ENCODE results near the gene ABHD16B. TPM values are rescaled to one million over a fixed set of nuclear protein-coding genes. Genes with fewer than 3 reads are reported as not detected.
A peak's percentile ranks its signal among the peaks of the same experiment; 100 is the strongest.

Gene ABHD16B
- polyA plus RNA-seq, 2 of the 4 experiments (the other 2 are of a cell fraction): not detected

- no peak overlapping the region for H3K4me2 ChIP-seq
- TF ChIP-seq EP300 (IDR thresholded peaks at IDR 0.05): no peak
- WGBS (ENCODE audit: missing lambda C conversion rate): 95% methylated on average over 11 of the region's 11 CpGs
- no peak overlapping the region for H3K27ac ChIP-seq
- no peaks in the 10 kb centered on the region for H3K4me1 ChIP-seq
- ChIA-PET POLR2A (interaction anchor here (1.9 kb wide), 1 partner anchor 22 kb away, joined by 5 read pairs; the partner anchor contains the start of gene TPD52L2), CTCF (interaction anchor here (1.0 to 1.4 kb wide), 2 partner anchors 94 to 152 kb away, joined by 4 read pairs; partner anchors contain the start of gene PRPF6)
- DNase-seq (ENCODE audit: low read depth in 1 of 2, low spot score in 1 of 2): no peak
- no peak for ATAC-seq
- H3K4me3 ChIP-seq: no peak overlapping the region
- H3K9me3 ChIP-seq: no peaks in the 10 kb centered on the region
- FAIRE-seq: no peak
Observed at GRCh38 chr20:63886921-63887320, 25.6 kb downstream of the ABHD16B start.

- H3K4me3 ChIP-seq: no peak overlapping the region
- 90% methylated on average over 25 of the region's 25 CpGs for WGBS (ENCODE audit: missing lambda C conversion rate)
- no peak for TF ChIP-seq RCOR1 (IDR thresholded peaks at IDR 0.05; ENCODE audit: low read depth, low read length)
- TF ChIP-seq NFE2L2 (conservative IDR thresholded peaks at IDR 0.05; ENCODE audit: low read length): no peak
- no peak for TF ChIP-seq ZSCAN20 (CRISPR knock-in tag; IDR thresholded peaks at IDR 0.05)
- TF ChIP-seq REST (IDR thresholded peaks at IDR 0.05): no peak
- no peak for TF ChIP-seq CBX2 (IDR thresholded peaks at IDR 0.05; ENCODE audit: borderline replicate concordance, low read depth)
- no peak for FAIRE-seq
- ChIA-PET POLR2A (no interaction called here), CTCF (interaction anchor here (1.2 to 3.0 kb wide), 3 partner anchors 12 to 248 kb away, joined by 3 to 15 read pairs (median 4); no protein-coding TSS in a partner anchor)
- H3K27ac ChIP-seq: no peak overlapping the region
- H3K4me2 ChIP-seq: no peak overlapping the region
- no peaks in the 10 kb centered on the region for H3K4me1 ChIP-seq
- ATAC-seq: no peak
- DNase-seq (ENCODE audit: low read depth in 1 of 2, low spot score in 1 of 2): no peak
- no peaks in the 10 kb centered on the region for H3K9me3 ChIP-seq
Observed at GRCh38 chr20:63889241-63890200, 28.2 kb downstream of the ABHD16B start.

- no peak for ATAC-seq
- no peak overlapping the region for H3K27ac ChIP-seq
- no peaks in the 10 kb centered on the region for H3K4me1 ChIP-seq
- peak; percentile 32 to 62; a peak in 3 of 4 replicates for TF ChIP-seq CEBPB (IDR thresholded peaks at IDR 0.05)
- no peak for TF ChIP-seq CBX2 (IDR thresholded peaks at IDR 0.05; ENCODE audit: borderline replicate concordance, low read depth)
- no peak for FAIRE-seq
- no peak overlapping the region for H3K4me2 ChIP-seq
- H3K9me3 ChIP-seq: no peaks in the 10 kb centered on the region
- WGBS (ENCODE audit: missing lambda C conversion rate): 91% methylated on average over 7 of the region's 7 CpGs
- no peak overlapping the region for H3K4me3 ChIP-seq
- ChIA-PET POLR2A (no interaction called here), CTCF (interaction anchor here (1.2 to 3.0 kb wide), 5 partner anchors 8 to 248 kb away, joined by 3 to 15 read pairs (median 9); partner anchors contain the start of gene TPD52L2)
- no peak for DNase-seq (ENCODE audit: low read depth in 1 of 2, low spot score in 1 of 2)
Observed at GRCh38 chr20:63890201-63890576, 28.9 kb downstream of the ABHD16B start.

- Histone ChIP-seq H3K4me2 (no peak overlapping the region), H3K9me3 (no peaks in the 10 kb centered on the region), H3K4me1 (no peaks in the 10 kb centered on the region), H3K4me3 (no peak overlapping the region), H3K27ac (no peak overlapping the region)
- ATAC-seq (no peak), DNase-seq (ENCODE audit: low read depth in 1 of 2, low spot score in 1 of 2) (no peak), FAIRE-seq (no peak)
- ChIA-PET POLR2A (no interaction called here), CTCF (interaction anchor here (1.2 to 3.0 kb wide), 5 partner anchors 9 to 249 kb away, joined by 3 to 15 read pairs (median 9); partner anchors contain the start of gene TPD52L2)
- WGBS (ENCODE audit: missing lambda C conversion rate): 86% methylated on average over 7 of the region's 7 CpGs
- no peak for TF ChIP-seq SREBF2 (IDR thresholded peaks at IDR 0.05)
- TF ChIP-seq NFE2L2 (conservative IDR thresholded peaks at IDR 0.05; ENCODE audit: low read length): no peak
- no peak for TF ChIP-seq REST (IDR thresholded peaks at IDR 0.05)
Observed at GRCh38 chr20:63890616-63891015, 29.3 kb downstream of the ABHD16B start.

All from A549 (cell line).